AG09309 (cell line): ENCODE data around the gene IDH2.
A peak's percentile ranks its signal among the peaks of the same experiment; 100 is the strongest.
"Not testable (repeated sequence)": the region's sequence is repeated elsewhere in the genome, so short reads cannot be mapped to it uniquely, and the experiment has no call there.

Source experiments
- DNase-seq: peaks from one replicate; pipeline ENCODE4 v3.0.0-alpha.2; 2010; ENCODE audit warnings: low read depth
- H3K4me3 ChIP-seq: 2 replicates; pipeline ENCODE4 v1.5.1; 2011; ENCODE audit warnings: mild to moderate bottlenecking, low read depth, low read length, moderate library complexity; ENCODE audit not compliant: control insufficient read depth
- TF ChIP-seq, protein P1 (sequence below): IDR thresholded peaks from 2 replicates; pipeline ENCODE4 v1.5.1; 2011; ENCODE audit warnings: mild to moderate bottlenecking, low read depth, low read length, inconsistent platforms; ENCODE audit not compliant: insufficient read depth, control insufficient read depth; ENCODE audit errors: missing control alignments

Gene IDH2

DNA sequence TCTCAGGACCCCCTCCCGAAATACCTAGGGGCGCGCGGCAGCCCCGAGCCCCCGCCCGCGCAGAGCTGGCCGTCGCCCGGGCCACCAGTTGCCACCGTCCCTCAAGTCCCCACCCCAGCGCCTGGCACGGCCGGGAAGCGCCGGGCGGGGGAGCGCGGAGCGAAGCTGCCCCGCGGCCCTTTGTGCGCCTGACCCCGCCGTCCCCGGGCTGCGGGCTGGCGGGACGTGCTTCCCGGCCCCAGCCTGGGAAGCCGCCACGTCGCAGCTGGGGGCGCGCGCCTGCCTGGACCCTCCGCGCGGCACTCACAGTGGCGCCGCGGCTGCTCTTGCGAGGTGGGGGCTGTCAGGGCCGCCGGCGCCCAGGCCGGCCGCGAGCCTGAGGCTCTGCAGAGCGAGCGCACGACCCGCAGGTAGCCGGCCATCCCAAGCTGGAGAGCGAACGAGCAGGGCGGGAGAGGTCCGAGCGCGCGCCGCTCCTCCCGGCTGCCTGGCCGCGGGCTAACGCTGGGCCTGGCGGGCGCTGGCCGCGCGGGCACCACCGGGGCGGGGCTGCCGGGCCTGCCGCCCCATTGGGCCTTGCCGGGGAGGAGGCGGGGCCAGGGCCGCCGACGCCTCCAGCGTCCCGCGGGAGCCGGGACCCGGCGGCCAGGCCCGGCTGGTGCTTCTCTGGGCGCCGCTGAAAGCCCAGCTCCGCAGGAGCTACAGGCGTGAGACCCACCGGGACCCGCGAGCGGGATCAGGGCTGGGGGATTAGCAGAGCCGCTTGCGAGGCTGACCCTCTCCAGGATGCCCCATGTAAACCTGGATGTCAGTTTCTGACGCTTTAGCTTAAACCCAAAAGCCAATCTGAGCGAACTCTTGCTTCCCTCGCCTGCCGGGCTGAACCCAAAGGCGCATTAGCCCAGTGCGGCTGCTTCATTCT, at the start of gene IDH2:
Gene IDH2, minus strand, starts transcription at position 500 of the 922 bp plus-strand sequence. Its CDS starts 78 bp downstream, at position 422.
- TF ChIP-seq, protein P1, sequence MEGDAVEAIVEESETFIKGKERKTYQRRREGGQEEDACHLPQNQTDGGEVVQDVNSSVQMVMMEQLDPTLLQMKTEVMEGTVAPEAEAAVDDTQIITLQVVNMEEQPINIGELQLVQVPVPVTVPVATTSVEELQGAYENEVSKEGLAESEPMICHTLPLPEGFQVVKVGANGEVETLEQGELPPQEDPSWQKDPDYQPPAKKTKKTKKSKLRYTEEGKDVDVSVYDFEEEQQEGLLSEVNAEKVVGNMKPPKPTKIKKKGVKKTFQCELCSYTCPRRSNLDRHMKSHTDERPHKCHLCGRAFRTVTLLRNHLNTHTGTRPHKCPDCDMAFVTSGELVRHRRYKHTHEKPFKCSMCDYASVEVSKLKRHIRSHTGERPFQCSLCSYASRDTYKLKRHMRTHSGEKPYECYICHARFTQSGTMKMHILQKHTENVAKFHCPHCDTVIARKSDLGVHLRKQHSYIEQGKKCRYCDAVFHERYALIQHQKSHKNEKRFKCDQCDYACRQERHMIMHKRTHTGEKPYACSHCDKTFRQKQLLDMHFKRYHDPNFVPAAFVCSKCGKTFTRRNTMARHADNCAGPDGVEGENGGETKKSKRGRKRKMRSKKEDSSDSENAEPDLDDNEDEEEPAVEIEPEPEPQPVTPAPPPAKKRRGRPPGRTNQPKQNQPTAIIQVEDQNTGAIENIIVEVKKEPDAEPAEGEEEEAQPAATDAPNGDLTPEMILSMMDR = no peak
- peak within 1 kb of the TSS; percentile 68 for H3K4me3 ChIP-seq
- DNase-seq = no peak

DNA sequence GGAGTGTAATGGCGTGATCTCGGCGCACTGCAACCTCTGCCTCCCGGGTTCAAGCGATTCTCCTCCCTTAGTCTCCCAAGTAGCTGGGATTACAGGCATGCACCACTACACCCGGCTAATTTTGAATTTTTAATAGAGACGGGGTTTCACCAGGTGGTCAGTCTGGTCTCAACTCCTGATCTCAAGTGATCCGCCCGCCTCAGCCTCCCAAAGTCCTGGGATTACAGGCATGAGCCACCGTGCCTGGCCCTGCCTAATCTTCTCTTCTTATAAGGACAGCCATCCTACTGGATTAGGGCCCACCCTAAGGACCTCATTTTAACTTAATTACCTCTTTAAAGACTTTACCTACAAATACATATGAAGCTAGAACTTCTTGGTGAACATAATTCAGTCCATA, 48.3 kb upstream of the IDH2 start:
- not testable (repeated sequence) for H3K4me3 ChIP-seq, DNase-seq

DNA sequence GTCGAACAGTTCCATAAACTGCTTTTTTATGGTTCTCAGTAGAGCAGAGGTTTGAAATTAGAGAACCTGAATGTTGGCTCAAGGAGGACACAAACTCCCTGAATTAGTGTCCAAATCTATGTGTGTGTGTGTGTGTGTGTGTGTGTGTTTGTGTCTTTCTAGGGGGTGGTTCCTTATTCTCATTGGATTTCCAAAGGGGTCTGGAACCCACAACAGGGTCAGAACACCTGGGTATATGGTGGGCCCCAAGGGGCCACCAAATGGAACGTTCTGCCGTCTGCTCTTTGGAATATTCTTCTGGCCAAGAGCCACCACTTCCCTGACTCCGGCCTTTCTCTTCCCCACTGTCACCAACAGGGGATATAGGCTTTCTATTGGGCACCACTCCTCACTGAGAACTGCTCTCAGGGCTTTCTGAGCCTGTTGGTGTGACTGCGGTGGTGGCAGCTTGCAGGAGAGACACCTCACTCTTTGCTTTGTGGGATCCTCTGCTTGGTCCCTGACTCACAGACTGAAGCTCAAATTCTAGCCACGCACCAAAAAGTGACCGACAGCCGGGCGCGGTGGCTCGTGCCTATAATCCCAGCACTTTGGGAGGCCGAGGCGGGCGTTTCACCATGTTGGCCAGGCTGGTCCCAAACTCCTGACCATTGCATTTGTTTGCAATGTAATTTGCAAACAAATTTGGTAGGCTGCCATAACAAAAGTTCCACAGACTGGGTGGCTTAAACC, 47.5 kb upstream of the IDH2 start:
- H3K4me3 ChIP-seq = no peak overlapping the region
- DNase-seq = no peak
- TF ChIP-seq, protein P1 = no peak

DNA sequence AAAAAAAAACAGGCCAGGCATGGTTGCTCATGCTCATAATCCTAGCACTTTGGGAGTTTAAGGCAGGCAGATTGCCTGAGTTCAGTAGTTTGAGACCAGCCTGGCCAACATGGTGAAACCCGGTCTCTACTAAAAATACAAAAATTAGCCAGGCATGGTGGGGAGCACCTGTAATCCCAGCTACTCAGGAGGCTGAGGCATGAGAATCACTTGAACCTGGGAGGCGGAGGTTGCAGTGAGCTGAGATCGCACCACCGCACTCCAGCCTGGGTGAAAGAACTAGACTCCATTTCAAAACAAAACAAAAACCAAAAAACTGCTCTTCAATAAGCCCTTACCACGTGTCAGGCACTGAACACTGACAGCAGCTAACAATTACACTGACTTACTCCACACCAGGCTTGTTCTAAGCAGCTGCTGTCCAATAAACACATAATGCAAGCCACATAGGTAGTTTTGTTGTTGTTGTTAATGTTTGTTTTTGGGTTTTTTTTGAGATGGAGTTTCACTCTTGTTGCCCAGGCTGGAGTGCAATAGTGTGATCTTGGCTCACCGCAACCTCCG, 44.0 kb upstream of the IDH2 start:
- DNase-seq, H3K4me3 ChIP-seq: not testable (repeated sequence)

DNA sequence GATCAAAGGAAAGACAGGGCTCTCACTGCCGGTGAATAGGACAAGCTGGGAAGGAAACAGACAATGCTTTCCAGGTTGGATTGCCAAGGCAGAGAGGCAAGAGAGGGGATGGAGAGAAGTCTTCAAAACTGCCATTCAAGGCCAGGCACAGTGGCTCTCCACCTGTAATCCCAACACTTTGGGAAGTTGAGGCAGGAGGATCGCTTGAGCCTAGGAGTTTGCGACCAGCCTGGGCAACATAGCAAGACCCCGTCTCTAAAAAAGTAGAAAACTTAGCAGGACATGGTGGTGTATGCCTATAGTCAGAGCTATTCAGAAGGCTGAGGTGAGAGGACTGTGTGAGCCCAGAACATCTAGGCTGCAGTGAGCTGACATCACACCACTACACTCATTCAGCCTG, 43.5 kb upstream of the IDH2 start:
- DNase-seq = no peak
- H3K4me3 ChIP-seq = no peak overlapping the region
- TF ChIP-seq, protein P1 = no peak

DNA sequence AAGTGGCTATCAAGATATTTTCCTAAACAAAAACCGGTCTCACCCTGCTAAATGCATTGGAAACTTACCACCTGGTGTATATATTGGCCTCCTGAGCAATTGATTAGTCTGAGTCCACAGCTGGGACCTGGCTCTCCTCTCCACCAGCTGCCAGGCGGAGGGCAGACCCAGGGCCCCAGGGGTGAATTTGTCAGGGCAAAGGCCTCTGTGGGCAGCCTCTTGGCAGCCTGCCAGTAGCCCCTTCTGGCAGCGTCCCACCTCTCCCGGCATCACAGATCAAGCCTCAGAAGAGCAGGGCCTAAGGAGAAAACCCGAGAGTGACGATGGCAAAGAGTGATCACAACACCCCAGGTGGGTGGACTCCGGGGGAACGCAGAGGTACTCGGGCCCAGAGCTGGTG, 43.0 kb upstream of the IDH2 start:
- no peak for DNase-seq
- no peak overlapping the region for H3K4me3 ChIP-seq
- TF ChIP-seq, protein P1 = no peak

DNA sequence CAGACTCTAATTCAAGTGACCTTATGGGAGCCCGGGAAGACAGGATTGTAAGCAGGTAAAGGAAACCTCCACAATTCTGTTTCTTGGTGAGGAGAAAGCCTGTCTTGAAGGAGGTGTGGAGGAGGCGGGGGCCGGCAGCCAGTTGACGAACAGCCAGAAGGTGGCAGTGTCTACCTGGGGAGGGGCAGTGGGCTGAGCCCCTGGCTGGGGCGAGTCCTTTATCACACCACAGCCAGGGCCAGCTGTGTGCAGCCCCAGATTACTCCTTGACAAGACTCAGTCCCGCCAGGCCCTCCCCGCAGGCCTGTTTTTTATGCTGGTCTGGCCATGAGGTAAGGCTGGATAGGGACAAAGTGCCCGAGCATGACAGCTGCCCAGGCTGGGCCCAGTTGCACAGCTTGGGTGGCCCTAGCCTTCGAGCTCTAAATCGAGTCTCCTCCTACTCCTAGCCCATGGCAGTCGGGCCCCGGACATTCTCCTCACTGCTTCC, 40.9 kb upstream of the IDH2 start:
- no peak for DNase-seq
- H3K4me3 ChIP-seq = no peak overlapping the region
- TF ChIP-seq, protein P1 = peak; percentile 37
